B cell (primary cell): Measurements from ENCODE around the gene RPGR. TPM values are rescaled to one million over a fixed set of nuclear protein-coding genes. Genes with fewer than 3 reads are reported as not detected.

ENCODE experiments used
- ATAC-seq: fragments of 200-7000 bp; cut with Tn5 transposase; one replicate; pipeline ENCODE4 v1.10.0; 2021; ENCODE audit warnings: low read depth, mild to moderate bottlenecking, moderate number of reproducible peaks, moderate library complexity
- CTCF ChIA-PET: fragments of 350-600 bp; sonication (Branson Sonifier 250); formaldehyde crosslinking; loops from one replicate; lab custom pipeline; 2021; ENCODE audit warnings: antibody characterized with exemption, inconsistent platforms; lab: Charles Lee
- POLR2A ChIA-PET: fragments of 350-600 bp; sonication (Branson Sonifier 250); formaldehyde crosslinking; loops from one replicate; lab custom pipeline; 2021; ENCODE audit warnings: antibody characterized with exemption; lab: Charles Lee
- DNase-seq: peaks from one replicate; pipeline ENCODE4 v3.0.0; 2013
- H2AFZ ChIP-seq: 2 replicates; pipeline ENCODE4 v1.6.1; 2012; ENCODE audit warnings: mild to moderate bottlenecking, low read depth, low read length; ENCODE audit not compliant: insufficient read depth, poor library complexity, severe bottlenecking
- H3K27ac ChIP-seq, 2 donors: 1 replicate in 1 of 2; 2 replicates in 1 of 2; pipeline ENCODE4 v1.5.1; 2012 to 2013; ENCODE audit warnings: low read length in 2 of 2, mild to moderate bottlenecking in 2 of 2, moderate library complexity in 1 of 2
- H3K27me3 ChIP-seq, 4 experiments: fragments of 200-600 bp in 1 of 4; sonication (generic) in 1 of 4; replicated peaks in 1 of 4; 1 replicate in 2 of 4; 2 replicates in 2 of 4; pipeline versions ENCODE4 v1.6.1 to v1.7.0; 2013 to 2016; ENCODE audit warnings: low read length in 3 of 4, mild to moderate bottlenecking in 2 of 4, mixed read lengths in 1 of 4, moderate library complexity in 1 of 4; ENCODE audit not compliant: insufficient read depth in 4 of 4, control insufficient read depth in 3 of 4; ENCODE audit errors: control extremely low read depth in 1 of 4
- H3K36me3 ChIP-seq, 2 experiments: replicated peaks in 1 of 2; 1 replicate in 1 of 2; 2 replicates in 1 of 2; pipeline versions ENCODE4 v1.6.1 to v1.7.1; 2013; ENCODE audit warnings: low read length in 1 of 2; ENCODE audit not compliant: insufficient read depth in 2 of 2, control insufficient read depth in 1 of 2; ENCODE audit errors: control extremely low read depth in 1 of 2, extremely low read depth in 1 of 2
- H3K4me1 ChIP-seq, 2 donors: fragments of 200-600 bp in 1 of 2; sonication (generic) in 1 of 2; 1 replicate in 1 of 2; 2 replicates in 1 of 2; pipeline versions ENCODE4 v1.5.1 to v1.6.1; 2013 to 2017; ENCODE audit warnings: low read length in 2 of 2; ENCODE audit not compliant: control insufficient read depth in 2 of 2, insufficient read depth in 2 of 2
- H3K4me2 ChIP-seq: replicated peaks from 2 replicates; pipeline ENCODE3; 2012; ENCODE audit warnings: mild to moderate bottlenecking, low read depth, low read length; ENCODE audit not compliant: poor library complexity, severe bottlenecking
- H3K4me3 ChIP-seq, 5 experiments: fragments of 200-600 bp in 1 of 5; sonication (generic) in 1 of 5; 1 replicate in 3 of 5; 2 replicates in 2 of 5; pipeline versions ENCODE4 v1.5.1 to v1.7.0; 2011 to 2016; ENCODE audit warnings: low read length in 4 of 5, mild to moderate bottlenecking in 4 of 5, low read depth in 2 of 5, control low read depth in 1 of 5, moderate library complexity in 1 of 5; ENCODE audit not compliant: insufficient read depth in 1 of 5; ENCODE audit errors: control extremely low read depth in 1 of 5, extremely low read depth in 1 of 5
- H3K79me2 ChIP-seq: fragments of 200-600 bp; sonication (generic); one replicate; pipeline ENCODE4 v1.6.0; 2016; ENCODE audit warnings: low read length; ENCODE audit not compliant: control insufficient read depth, insufficient read depth
- H3K9ac ChIP-seq: fragments of 200-600 bp; sonication (generic); 2 replicates; pipeline ENCODE4 v1.6.1; 2017; ENCODE audit warnings: mild to moderate bottlenecking, low read length, moderate library complexity
- H3K9me3 ChIP-seq, 3 donors: one replicate each; pipeline versions ENCODE4 v1.6.1 to v1.7.1; 2013; ENCODE audit warnings: low read length in 2 of 3; ENCODE audit not compliant: control insufficient read depth in 2 of 3, insufficient read depth in 1 of 3; ENCODE audit errors: control extremely low read depth in 1 of 3
- H4K20me1 ChIP-seq: 2 replicates; pipeline ENCODE4 v1.6.0; 2012; ENCODE audit warnings: mild to moderate bottlenecking, low read length; ENCODE audit not compliant: insufficient read depth, control insufficient read depth, poor library complexity, severe bottlenecking
- H3K27ac Mint-ChIP-seq: one replicate; pipeline ENCODE4 v1.8.0; 2021; ENCODE audit warnings: mixed read lengths
- H3K27me3 Mint-ChIP-seq: one replicate; pipeline ENCODE4 v1.8.0; 2021; ENCODE audit warnings: mixed read lengths
- H3K4me1 Mint-ChIP-seq: one replicate; pipeline ENCODE4 v1.8.0; 2021; ENCODE audit warnings: mixed read lengths
- H3K4me3 Mint-ChIP-seq: one replicate; pipeline ENCODE4 v1.8.0; 2021; ENCODE audit warnings: mixed read lengths
- H3K9me3 Mint-ChIP-seq: one replicate; pipeline ENCODE4 v1.8.0; 2022; ENCODE audit warnings: mixed read lengths; ENCODE audit not compliant: insufficient read depth
- CTCF ChIP-seq: fragments of 200-600 bp; IDR thresholded peaks from one replicate; pipeline ENCODE4 v1.8.0; 2022; ENCODE audit warnings: antibody characterized with exemption, mild to moderate bottlenecking
- EZH2 ChIP-seq: IDR thresholded peaks from 2 replicates; pipeline ENCODE4 v1.6.1; 2012; ENCODE audit warnings: borderline replicate concordance, low read depth, mild to moderate bottlenecking, moderate library complexity, low read length; ENCODE audit not compliant: insufficient read depth, poor library complexity, severe bottlenecking
- WGBS: methylation state at CpG from one replicate; pipeline ENCODE4 v1.1.5; 2013; ENCODE audit warnings: missing lambda C conversion rate; ENCODE audit not compliant: insufficient coverage; 5-methylcytosine and 5-hydroxymethylcytosine counted together
- intact Hi-C: fragments of 100-400 bp; cut with micrococcal nuclease; formaldehyde crosslinking; loops from one replicate; pipeline ENCODE4 v1.10.0; 2022
- polyA plus RNA-seq: library from polyadenylated mRNA; depleted of rRNA; stranded (reverse); fragments of >200 nt; gene quantifications from 2 replicates; pipeline ENCODE4 v1.2.3, GENCODE V29; 2012
- total RNA-seq, 2 donors: library from RNA; stranded (reverse); fragments of 120-200 nt in 1 of 2; gene quantifications; 1 replicate in 1 of 2; 2 replicates in 1 of 2; pipeline versions ENCODE4 v1.2.3 to v1.2.4, GENCODE V29; 2013 to 2022

The RPGR gene
- total and polyA plus RNA-seq, 2 donors (not counting 1 experiment from before 2014, with no cell fraction given) = 4.2 to 26.8 TPM

- H3K27ac Mint-ChIP-seq = no peak overlapping the region
- H3K27me3 Mint-ChIP-seq = no peaks in the 10 kb centered on the region
- no peaks in the 10 kb centered on the region for H3K9me3 Mint-ChIP-seq
- no peak overlapping the region for H3K4me3 Mint-ChIP-seq
- POLR2A ChIA-PET = no interaction called here
- intact Hi-C loops = no loop called here
- no peaks in the 10 kb centered on the region for H3K36me3 ChIP-seq
- no peak overlapping the region for H2AFZ ChIP-seq
- DNase-seq = no peak
- no peak overlapping the region for H3K9ac ChIP-seq
- no peaks in the 10 kb centered on the region for H3K27me3 ChIP-seq
- H4K20me1 ChIP-seq = no peaks in the 10 kb centered on the region
- H3K4me1 Mint-ChIP-seq = peaks cover 3% of the 10 kb centered on the region
- no peaks in the 10 kb centered on the region for H3K79me2 ChIP-seq
- no peak for TF ChIP-seq EZH2
- no peak for TF ChIP-seq CTCF
- no peak overlapping the region for H3K4me2 ChIP-seq
- CTCF ChIA-PET = no interaction called here
- no peak for ATAC-seq
- H3K27ac ChIP-seq = no peak overlapping the region
- no peaks in the 10 kb centered on the region for H3K9me3 ChIP-seq
- 83% methylated on average over 3 of the region's 3 CpGs for WGBS
- H3K4me1 ChIP-seq = no peaks in the 10 kb centered on the region
- H3K4me3 ChIP-seq = no peak overlapping the region
Measured at GRCh38 chrX:38268011-38268410, 59.3 kb downstream of the RPGR start.

- Histone ChIP-seq H3K27me3 (no peaks in the 10 kb centered on the region), H4K20me1 (no peaks in the 10 kb centered on the region), H3K79me2 (no peaks in the 10 kb centered on the region), H3K9ac (no peak overlapping the region), H2AFZ (no peak overlapping the region), H3K9me3 (no peaks in the 10 kb centered on the region), H3K27ac (no peak overlapping the region), H3K4me1 (no peaks in the 10 kb centered on the region), H3K36me3 (no peaks in the 10 kb centered on the region), H3K4me3 (no peak overlapping the region), H3K4me2 (no peak overlapping the region)
- no peaks in the 10 kb centered on the region for H3K9me3 Mint-ChIP-seq
- no peak overlapping the region for H3K4me3 Mint-ChIP-seq
- H3K27me3 Mint-ChIP-seq = no peaks in the 10 kb centered on the region
- intact Hi-C loops = no loop called here
- no peak for ATAC-seq
- ChIA-PET CTCF (interaction anchor here (1.7 kb wide), 1 partner anchor 64 kb away, joined by 8 read pairs; the partner anchor contains the start of gene RPGR), POLR2A (no interaction called here)
- WGBS = no CpG with 5 or more reads among the region's 9 CpGs
- no peak for DNase-seq
- H3K27ac Mint-ChIP-seq = no peak overlapping the region
- TF ChIP-seq EZH2 (no peak), CTCF (no peak)
- no peaks in the 10 kb centered on the region for H3K4me1 Mint-ChIP-seq
Measured at GRCh38 chrX:38262715-38263620, 64.3 kb downstream of the RPGR start.
